BJ (cell line): ENCODE data around the gene SLFNL1. TPM values are rescaled to one million over a fixed set of nuclear protein-coding genes. Genes with fewer than 3 reads are reported as not detected.

Source experiments
- CTCF ChIA-PET: fragments of 350-600 bp; formaldehyde crosslinking; extraction: SDS; loops from one replicate; lab custom pipeline; 2021; ENCODE audit warnings: antibody characterized with exemption, inconsistent platforms; lab: Yijun Ruan, JAX
- POLR2A ChIA-PET: fragments of 300-600 bp; sonication (Branson Sonifier 250); formaldehyde crosslinking; extraction: SDS; loops from one replicate; lab custom pipeline; 2021; ENCODE audit warnings: antibody characterized with exemption; lab: Charles Lee
- DNase-seq: peaks from one replicate; pipeline ENCODE4 v3.0.0-alpha.2; 2011; ENCODE audit warnings: low read depth
- H3K27me3 ChIP-seq: 2 replicates; pipeline ENCODE4 v1.6.0; 2011; ENCODE audit warnings: low read length; ENCODE audit not compliant: control insufficient read depth, insufficient read depth
- H3K36me3 ChIP-seq: 2 replicates; pipeline ENCODE4 v1.5.1; 2011; ENCODE audit warnings: low read length; ENCODE audit not compliant: control insufficient read depth, insufficient read depth
- H3K4me3 ChIP-seq: 2 replicates; pipeline ENCODE4 v1.5.1; 2011; ENCODE audit warnings: low read depth, mild to moderate bottlenecking, control low read depth, low read length
- polyA plus RNA-seq: library from polyadenylated mRNA; depleted of rRNA; stranded (reverse); fragments of >200 nt; gene quantifications from 2 replicates; pipeline ENCODE4 v1.2.3, GENCODE V29; 2011
- TF ChIP-seq, protein P1 (sequence below): IDR thresholded peaks from 2 replicates; pipeline ENCODE4 v1.5.1; 2011; ENCODE audit warnings: low read depth, mild to moderate bottlenecking, control low read depth, inconsistent platforms, low read length, moderate library complexity; ENCODE audit not compliant: insufficient read depth

The SLFNL1 gene
- polyA plus RNA-seq, 1 experiment: 0.10 TPM

GRCh38 chr1:41009466-41009865, 12.1 kb downstream of the SLFNL1 start:
- TF ChIP-seq, protein P1, sequence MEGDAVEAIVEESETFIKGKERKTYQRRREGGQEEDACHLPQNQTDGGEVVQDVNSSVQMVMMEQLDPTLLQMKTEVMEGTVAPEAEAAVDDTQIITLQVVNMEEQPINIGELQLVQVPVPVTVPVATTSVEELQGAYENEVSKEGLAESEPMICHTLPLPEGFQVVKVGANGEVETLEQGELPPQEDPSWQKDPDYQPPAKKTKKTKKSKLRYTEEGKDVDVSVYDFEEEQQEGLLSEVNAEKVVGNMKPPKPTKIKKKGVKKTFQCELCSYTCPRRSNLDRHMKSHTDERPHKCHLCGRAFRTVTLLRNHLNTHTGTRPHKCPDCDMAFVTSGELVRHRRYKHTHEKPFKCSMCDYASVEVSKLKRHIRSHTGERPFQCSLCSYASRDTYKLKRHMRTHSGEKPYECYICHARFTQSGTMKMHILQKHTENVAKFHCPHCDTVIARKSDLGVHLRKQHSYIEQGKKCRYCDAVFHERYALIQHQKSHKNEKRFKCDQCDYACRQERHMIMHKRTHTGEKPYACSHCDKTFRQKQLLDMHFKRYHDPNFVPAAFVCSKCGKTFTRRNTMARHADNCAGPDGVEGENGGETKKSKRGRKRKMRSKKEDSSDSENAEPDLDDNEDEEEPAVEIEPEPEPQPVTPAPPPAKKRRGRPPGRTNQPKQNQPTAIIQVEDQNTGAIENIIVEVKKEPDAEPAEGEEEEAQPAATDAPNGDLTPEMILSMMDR: no peak
- no peak for DNase-seq
- peaks cover 8% of the 10 kb centered on the region for H3K36me3 ChIP-seq
- H3K4me3 ChIP-seq: no peak overlapping the region
- ChIA-PET CTCF (no interaction called here), POLR2A (no interaction called here)
- no peaks in the 10 kb centered on the region for H3K27me3 ChIP-seq

GRCh38 chr1:41006942-41007865, 14.3 kb downstream of the SLFNL1 start:
- Histone ChIP-seq H3K4me3 (no peak overlapping the region), H3K36me3 (peaks cover 8% of the 10 kb centered on the region), H3K27me3 (no peaks in the 10 kb centered on the region)
- TF ChIP-seq, protein P1: no peak
- ChIA-PET CTCF (no interaction called here), POLR2A (no interaction called here)
- no peak for DNase-seq

- POLR2A ChIA-PET: no interaction called here
- Histone ChIP-seq H3K4me3 (no peak overlapping the region), H3K36me3 (peaks cover 8% of the 10 kb centered on the region), H3K27me3 (no peaks in the 10 kb centered on the region)
- CTCF ChIA-PET: interaction anchor here (3.1 kb wide), 1 partner anchor 53 kb away, joined by 31 read pairs; no protein-coding TSS in a partner anchor
- DNase-seq: no peak
- TF ChIP-seq, protein P1: no peak
Measured at GRCh38 chr1:41005876-41006275, 15.6 kb downstream of the SLFNL1 start.

GRCh38 chr1:41003640-41004220, 17.8 kb downstream of the SLFNL1 start:
- CTCF ChIA-PET: interaction anchor here (0.7 to 4.4 kb wide), 24 partner anchors 8 to 764 kb away, joined by 3 to 40 read pairs (median 4); partner anchors contain the start of gene CTPS1
- TF ChIP-seq, protein P1: peak; percentile 71
- Histone ChIP-seq H3K4me3 (no peak overlapping the region), H3K27me3 (no peaks in the 10 kb centered on the region), H3K36me3 (peaks cover 8% of the 10 kb centered on the region)
- DNase-seq: peak; percentile 93
- POLR2A ChIA-PET: no interaction called here

DNA sequence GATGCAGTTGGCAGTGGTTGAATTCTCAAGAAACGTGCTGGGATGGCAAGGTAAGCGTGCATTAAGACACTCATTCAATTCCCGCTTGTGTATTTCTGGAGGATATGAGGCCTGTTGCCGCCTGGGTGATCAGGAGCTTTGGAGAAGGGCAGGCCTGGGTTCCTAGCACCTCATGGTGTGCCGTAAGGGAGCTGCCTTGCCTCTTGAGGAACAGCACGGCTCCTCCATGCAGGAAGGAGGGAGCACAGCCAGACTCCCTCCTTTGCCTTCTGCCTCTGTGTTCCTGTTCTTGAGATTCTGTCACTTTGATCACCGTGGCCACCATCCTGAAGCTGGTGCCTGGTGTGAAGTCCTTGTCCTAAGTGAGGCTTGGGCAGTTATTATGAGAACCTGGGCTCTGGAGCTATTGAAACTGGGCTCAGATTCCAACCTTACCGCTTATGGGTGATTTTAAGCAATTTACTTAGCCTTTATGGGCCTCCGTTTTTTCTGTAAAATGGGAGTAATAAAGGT, 18.3 kb downstream of the SLFNL1 start:
- H3K27me3 ChIP-seq: no peaks in the 10 kb centered on the region
- CTCF ChIA-PET: interaction anchor here (0.7 to 4.4 kb wide), 23 partner anchors 8 to 764 kb away, joined by 3 to 40 read pairs (median 4); partner anchors contain the start of gene CTPS1
- no peak for DNase-seq
- POLR2A ChIA-PET: no interaction called here
- H3K36me3 ChIP-seq: peaks cover 10% of the 10 kb centered on the region
- TF ChIP-seq, protein P1: no peak
- no peak overlapping the region for H3K4me3 ChIP-seq
